HepG2 (cell line): ENCODE results near the gene PELI2.

Experiments
- FOSL2 ChIP-seq: sonication (generic); formaldehyde crosslinking; IDR thresholded peaks from 2 replicates; pipeline ENCODE4 v1.4.0; 2020; ENCODE audit warnings: missing genetic modification reagents
- TFAP4 ChIP-seq: sonication (generic); IDR thresholded peaks from 2 replicates; pipeline ENCODE4 v1.6.1; 2016; ENCODE audit warnings: low read depth, borderline replicate concordance

GRCh38 chr14:56297449-56297848 lies 179.2 kb downstream of the PELI2 start:
- TF ChIP-seq FOSL2 (CRISPR knock-in tag), result no peak
- TF ChIP-seq TFAP4, result no peak
